Spleen (tissue), 7 donors: Measurements from ENCODE around the gene NELFA.

Source experiments
- POLR2A ChIP-seq, 3 donors: fragments of 450-650 bp; IDR thresholded peaks; one replicate each; pipeline ENCODE4 v1.5.1; 2017; ENCODE audit warnings: antibody characterized with exemption in 3 of 3, mild to moderate bottlenecking in 1 of 3
- TF ChIP-seq, protein P1 (sequence below), 11 experiments: fragments of 200-600 bp in 7 of 11; fragments of 450-650 bp in 4 of 11; sonication (generic) in 4 of 11; IDR thresholded peaks in 8 of 11; conservative IDR thresholded peaks in 3 of 11; 1 replicate in 7 of 11; 2 replicates in 4 of 11; pipeline versions ENCODE4 v1.4.0 to v1.8.0; 2016 to 2021; ENCODE audit warnings: antibody characterized with exemption in 11 of 11, inconsistent platforms in 4 of 11, mild to moderate bottlenecking in 1 of 11
- donor health status: DM: no; HTN: no; CAD: no; lungs with moderate emphysema.
- donor health status: DM: no; HTN: no; CAD: no.
- donor health status: DM: no; HTN: no; CAD: no.

DNA sequence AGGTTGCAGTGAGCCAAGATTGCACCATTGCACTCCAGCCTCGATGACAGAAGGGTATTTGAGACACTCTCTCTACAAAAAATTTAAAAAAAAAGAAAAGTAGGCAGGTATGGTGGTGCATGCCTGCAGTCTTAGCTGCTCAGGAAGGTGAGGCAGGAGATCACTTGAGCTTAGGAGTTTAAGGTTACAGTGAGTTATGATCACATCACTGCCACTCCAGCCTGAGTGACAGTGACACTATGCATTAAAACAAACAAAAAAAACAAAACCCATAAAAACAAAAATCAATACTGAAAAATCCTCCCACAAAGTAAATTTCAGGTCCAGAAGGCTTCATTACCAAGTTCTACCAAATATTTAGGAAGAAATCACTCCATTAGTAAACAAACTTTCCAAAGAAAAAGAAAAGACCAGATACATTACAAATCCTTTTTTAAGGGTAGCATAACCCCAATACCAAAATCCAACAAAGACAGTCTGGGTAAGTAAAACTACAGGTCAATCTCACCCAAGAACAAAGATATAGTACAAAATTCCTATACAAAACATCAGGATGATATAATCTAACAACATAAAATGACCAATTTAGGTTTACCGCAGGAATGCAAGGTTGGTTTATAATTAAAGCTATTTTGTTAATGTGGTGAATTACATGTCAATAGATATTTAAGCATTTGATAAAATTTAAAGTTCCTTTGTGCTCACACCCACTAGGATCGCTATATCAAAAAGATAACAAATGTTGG lies 11.7 kb downstream of the NELFA start:
- TF ChIP-seq, protein P1, sequence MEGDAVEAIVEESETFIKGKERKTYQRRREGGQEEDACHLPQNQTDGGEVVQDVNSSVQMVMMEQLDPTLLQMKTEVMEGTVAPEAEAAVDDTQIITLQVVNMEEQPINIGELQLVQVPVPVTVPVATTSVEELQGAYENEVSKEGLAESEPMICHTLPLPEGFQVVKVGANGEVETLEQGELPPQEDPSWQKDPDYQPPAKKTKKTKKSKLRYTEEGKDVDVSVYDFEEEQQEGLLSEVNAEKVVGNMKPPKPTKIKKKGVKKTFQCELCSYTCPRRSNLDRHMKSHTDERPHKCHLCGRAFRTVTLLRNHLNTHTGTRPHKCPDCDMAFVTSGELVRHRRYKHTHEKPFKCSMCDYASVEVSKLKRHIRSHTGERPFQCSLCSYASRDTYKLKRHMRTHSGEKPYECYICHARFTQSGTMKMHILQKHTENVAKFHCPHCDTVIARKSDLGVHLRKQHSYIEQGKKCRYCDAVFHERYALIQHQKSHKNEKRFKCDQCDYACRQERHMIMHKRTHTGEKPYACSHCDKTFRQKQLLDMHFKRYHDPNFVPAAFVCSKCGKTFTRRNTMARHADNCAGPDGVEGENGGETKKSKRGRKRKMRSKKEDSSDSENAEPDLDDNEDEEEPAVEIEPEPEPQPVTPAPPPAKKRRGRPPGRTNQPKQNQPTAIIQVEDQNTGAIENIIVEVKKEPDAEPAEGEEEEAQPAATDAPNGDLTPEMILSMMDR (IDR thresholded peaks at IDR 0.05 in 8 of 11, conservative IDR thresholded peaks at IDR 0.05 in 3 of 11): no peak
- no peak for TF ChIP-seq POLR2A (IDR thresholded peaks at IDR 0.05)
